GM12864 (cell line): ENCODE measurements around the gene WSCD2.

Source experiments
- DNase-seq: peaks from one replicate; pipeline ENCODE4 v3.0.0-alpha.2; 2011; ENCODE audit warnings: low read depth
- H3K4me3 ChIP-seq: 2 replicates; pipeline ENCODE4 v1.5.1; 2011; ENCODE audit warnings: mild to moderate bottlenecking, low read depth, low read length, control low read depth
- CTCF ChIP-seq: IDR thresholded peaks from 2 replicates; pipeline ENCODE4 v1.5.1; 2011; ENCODE audit warnings: low read depth, mild to moderate bottlenecking, moderate library complexity, low read length, control low read depth, inconsistent platforms; ENCODE audit errors: missing control alignments

WSCD2 gene

GRCh38 chr12:108143144-108143543 lies 14.1 kb downstream of the WSCD2 start:
- no peak for TF ChIP-seq CTCF
- DNase-seq = no peak

GRCh38 chr12:108144080-108144479 lies 15.0 kb downstream of the WSCD2 start:
- TF ChIP-seq CTCF = no peak
- no peak overlapping the region for H3K4me3 ChIP-seq
- DNase-seq = no peak

More at GRCh38 chr12:108143144-108143543, 14.1 kb downstream of the WSCD2 start:
- no peak overlapping the region for H3K4me3 ChIP-seq

GRCh38 chr12:108145011-108145410 lies 15.9 kb downstream of the WSCD2 start:
- TF ChIP-seq CTCF = no peak
- H3K4me3 ChIP-seq = no peak overlapping the region
- no peak for DNase-seq

GRCh38 chr12:108146035-108146893 lies 17.2 kb downstream of the WSCD2 start:
- DNase-seq = no peak

GRCh38 chr12:108147279-108147678 lies 18.2 kb downstream of the WSCD2 start:
- DNase-seq = no peak
- no peak overlapping the region for H3K4me3 ChIP-seq
- TF ChIP-seq CTCF = no peak

More at GRCh38 chr12:108146035-108146893, 17.2 kb downstream of the WSCD2 start:
- H3K4me3 ChIP-seq = no peak overlapping the region
- TF ChIP-seq CTCF = no peak

GRCh38 chr12:108148521-108149074 lies 19.5 kb downstream of the WSCD2 start:
- TF ChIP-seq CTCF = no peak
- no peak for DNase-seq
- no peak overlapping the region for H3K4me3 ChIP-seq
